HepG2 (cell line): Measurements from ENCODE around the gene ZFYVE28. TPM values are rescaled to one million over a fixed set of nuclear protein-coding genes. Genes with fewer than 3 reads are reported as not detected.

ENCODE experiments used
- ATAC-seq: fragments of 200-7000 bp; cut with Tn5 transposase; 3 replicates; pipeline ENCODE4 v1.9.1; 2020; ENCODE audit warnings: mild to moderate bottlenecking, moderate library complexity
- BruUV-seq: library from RNA; stranded (reverse); fragments of 400-500 nt; replicated peaks from 2 replicates; lab custom pipeline; 2021; lab: Mats Ljungman, UMichigan
- CTCF ChIA-PET: fragments of 300-600 bp; formaldehyde crosslinking; extraction: SDS; loops from one replicate; lab custom pipeline; 2021; ENCODE audit warnings: low total read pairs, inconsistent platforms, low intra/inter-chr PET ratio; lab: Yijun Ruan, JAX
- POLR2A ChIA-PET: fragments of 350-600 bp; sonication (Branson Sonifier 250); formaldehyde crosslinking; loops from one replicate; lab custom pipeline; 2020; ENCODE audit warnings: antibody characterized with exemption, inconsistent platforms; lab: Yijun Ruan, JAX
- DNase-seq: peaks from one replicate; pipeline ENCODE4 v3.0.0-alpha.2; 2015; ENCODE audit warnings: low spot score
- FAIRE-seq: peaks from 3 replicates; lab custom pipeline; 2011; peaks lifted over from hg19 to GRCh38; lab: Jason Lieb, UNC
- H2AFZ ChIP-seq: one replicate; pipeline ENCODE4 v1.6.1; 2011; ENCODE audit warnings: low read length, inconsistent platforms
- H3K27ac ChIP-seq: fragments of 300-600 bp; 3 replicates; pipeline ENCODE4 v1.8.0; 2011; ENCODE audit warnings: mixed run types, mild to moderate bottlenecking, mixed read lengths, low read length, inconsistent platforms; ENCODE audit not compliant: insufficient read depth; ENCODE audit errors: extremely low read length
- H3K27me3 ChIP-seq, 2 experiments: fragments of 200-600 bp in 1 of 2; 2 replicates in 1 of 2; 3 replicates in 1 of 2; pipeline versions ENCODE4 v1.6.0 to v1.8.0; 2011; ENCODE audit warnings: low read length in 2 of 2, mild to moderate bottlenecking in 2 of 2, moderate library complexity in 2 of 2, inconsistent platforms in 1 of 2; ENCODE audit not compliant: insufficient read depth in 2 of 2, control insufficient read depth in 1 of 2
- H3K36me3 ChIP-seq, 2 experiments: fragments of 200-600 bp in 1 of 2; replicated peaks in 1 of 2; 2 replicates in 1 of 2; 3 replicates in 1 of 2; pipeline versions ENCODE4 v1.5.1 to v1.8.0; 2011; ENCODE audit warnings: low read length in 2 of 2, inconsistent platforms in 1 of 2; ENCODE audit not compliant: insufficient read depth in 2 of 2, control insufficient read depth in 1 of 2
- H3K4me1 ChIP-seq: 2 replicates; pipeline ENCODE4 v1.5.1; 2012; ENCODE audit warnings: low read length, inconsistent platforms; ENCODE audit not compliant: insufficient read depth
- H3K4me2 ChIP-seq: 2 replicates; pipeline ENCODE4 v1.6.0; 2011; ENCODE audit warnings: low read depth, low read length, inconsistent platforms
- H3K4me3 ChIP-seq, 3 experiments: fragments of 200-600 bp in 1 of 3; sonication (generic), shearing (Covaris generic) in 1 of 3; replicated peaks in 1 of 3; 2 replicates each; pipeline ENCODE4 v1.5.1; 2011 to 2016; ENCODE audit warnings: low read length in 3 of 3, inconsistent platforms in 2 of 3, low read depth in 2 of 3, mild to moderate bottlenecking in 2 of 3, control low read depth in 1 of 3, mixed read lengths in 1 of 3; ENCODE audit not compliant: insufficient read depth in 1 of 3
- H3K79me2 ChIP-seq: one replicate; pipeline ENCODE4 v1.6.1; 2011; ENCODE audit warnings: low read length, inconsistent platforms; ENCODE audit not compliant: insufficient read depth
- H3K9ac ChIP-seq: 2 replicates; pipeline ENCODE4 v1.6.0; 2011; ENCODE audit warnings: mild to moderate bottlenecking, low read depth, low read length, inconsistent platforms; ENCODE audit not compliant: insufficient read depth
- H3K9me3 ChIP-seq: 2 replicates; pipeline ENCODE4 v1.5.1; 2012; ENCODE audit warnings: mild to moderate bottlenecking, low read length
- H4K20me1 ChIP-seq: 2 replicates; pipeline ENCODE4 v1.6.0; 2011; ENCODE audit warnings: inconsistent platforms, mild to moderate bottlenecking, low read length, moderate library complexity; ENCODE audit not compliant: insufficient read depth
- FOSL2 ChIP-seq: sonication (generic); formaldehyde crosslinking; IDR thresholded peaks from 2 replicates; pipeline ENCODE4 v1.4.0; 2020; ENCODE audit warnings: missing genetic modification reagents
- MEIS2 ChIP-seq: sonication (generic); formaldehyde crosslinking; IDR thresholded peaks from 2 replicates; pipeline ENCODE4 v1.9.0; 2021; ENCODE audit warnings: mild to moderate bottlenecking, missing genetic modification reagents
- SP4 ChIP-seq: sonication (generic); formaldehyde crosslinking; IDR thresholded peaks from 2 replicates; pipeline ENCODE4 v1.8.1; 2023; ENCODE audit warnings: mild to moderate bottlenecking, missing genetic modification reagents
- SYNCRIP ChIP-seq: fragments of 200-400 bp; formaldehyde crosslinking; IDR thresholded peaks from 2 replicates; pipeline ENCODE4 v1.6.1; 2018; ENCODE audit warnings: mild to moderate bottlenecking, low read depth, low read length; ENCODE audit not compliant: insufficient read depth
- ZNF446 ChIP-seq: sonication (generic); formaldehyde crosslinking; IDR thresholded peaks from 2 replicates; pipeline ENCODE4 v1.5.0; 2020; ENCODE audit warnings: mild to moderate bottlenecking, missing genetic modification reagents
- WGBS: methylation state at CpG from one replicate; pipeline ENCODE4 v1.1.6; 2017; ENCODE audit warnings: low lambda C conversion rate; 5-methylcytosine and 5-hydroxymethylcytosine counted together
- in situ Hi-C: cut with HindIII; loops from 2 replicates; pipeline ENCODE4 v1.10.0; 2017; ENCODE audit warnings: low pct_unique_long_range_greater_than_20kb; ENCODE audit not compliant: extremely low pct_ligation_motif_present
- intact Hi-C: fragments of 100-400 bp; cut with micrococcal nuclease; formaldehyde crosslinking; loops from one replicate; pipeline ENCODE4 v1.10.0; 2022; ENCODE audit not compliant: unreplicated experiment
- polyA plus RNA-seq, 8 experiments: library from polyadenylated mRNA; depleted of rRNA in 3 of 8; stranded (reverse) in 7 of 8; unstranded in 1 of 8; fragments of >200 nt; fragmentation: Illumina TruSeq in 4 of 8; extraction: Trizol in 4 of 8; gene quantifications; 2 replicates each; pipeline versions ENCODE4 v1.2.1 to v1.2.3, GENCODE V29; 2011 to 2016; ENCODE audit warnings: low read depth in 4 of 8, missing spikeins in 1 of 8, mixed read lengths in 1 of 8; ENCODE audit not compliant: insufficient read depth in 1 of 8
- total RNA-seq, 5 experiments: library from RNA; depleted of rRNA; stranded (reverse); fragments of >200 nt; fragmentation: Illumina TruSeq; extraction: Trizol; gene quantifications; 2 replicates each; pipeline ENCODE4 v1.2.3, GENCODE V29; 2016; ENCODE audit warnings: low read depth in 1 of 5
- TF ChIP-seq, protein P1 (sequence below): sonication (generic); formaldehyde crosslinking; conservative IDR thresholded peaks from 2 replicates; pipeline ENCODE4 v1.8.0; 2022; ENCODE audit warnings: mild to moderate bottlenecking, moderate library complexity, missing genetic modification reagents
- TF ChIP-seq, protein P2 (sequence below): sonication (generic); formaldehyde crosslinking; IDR thresholded peaks from 2 replicates; pipeline ENCODE4 v1.9.0; 2022; ENCODE audit warnings: low read depth, missing genetic modification reagents
- TF ChIP-seq, protein P3 (sequence below): sonication (generic); formaldehyde crosslinking; IDR thresholded peaks from 2 replicates; pipeline ENCODE4 v1.8.1; 2022; ENCODE audit warnings: mild to moderate bottlenecking, missing genetic modification reagents

The ZFYVE28 gene
- total and polyA plus RNA-seq, 2 of the 13 experiments (the other 11 are each of a cell fraction or from before 2014, with no cell fraction given): 0.12 to 0.22 TPM

DNA sequence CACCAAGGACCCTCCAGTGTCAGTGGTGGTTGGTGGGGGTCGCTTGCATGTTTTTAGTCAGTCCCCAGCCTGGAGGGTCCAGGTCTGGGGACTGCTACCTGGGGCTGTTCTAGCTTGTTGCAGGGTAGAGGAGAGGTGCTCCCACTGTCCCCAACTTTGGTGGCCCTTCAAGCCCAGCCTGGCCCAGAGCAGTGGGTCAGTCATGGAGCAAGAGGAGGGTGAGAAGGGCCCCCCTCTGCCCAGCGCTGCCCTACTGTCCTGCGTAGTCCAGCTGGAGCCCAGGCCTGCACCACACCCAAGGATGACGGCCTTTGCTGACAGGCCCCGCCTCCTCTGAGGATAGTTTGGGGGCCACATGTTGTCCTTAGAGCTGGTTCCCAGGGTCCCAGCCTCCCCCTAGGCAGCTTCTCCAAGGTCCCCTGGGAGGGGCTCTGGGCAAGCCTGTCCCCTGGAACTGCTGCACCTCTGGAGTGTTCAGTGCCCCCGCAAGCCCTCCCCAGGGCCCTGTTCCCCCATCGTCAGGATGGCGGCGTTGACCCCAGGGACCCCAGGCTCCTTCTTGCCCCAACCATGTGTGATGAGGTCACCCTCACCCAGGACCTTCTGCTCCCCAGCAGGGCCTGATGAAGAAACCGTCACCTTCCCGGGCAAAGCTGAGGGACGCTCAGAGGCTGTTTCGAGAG, 7.1 kb upstream of the ZFYVE28 start (continued):
- TF ChIP-seq, protein P1, sequence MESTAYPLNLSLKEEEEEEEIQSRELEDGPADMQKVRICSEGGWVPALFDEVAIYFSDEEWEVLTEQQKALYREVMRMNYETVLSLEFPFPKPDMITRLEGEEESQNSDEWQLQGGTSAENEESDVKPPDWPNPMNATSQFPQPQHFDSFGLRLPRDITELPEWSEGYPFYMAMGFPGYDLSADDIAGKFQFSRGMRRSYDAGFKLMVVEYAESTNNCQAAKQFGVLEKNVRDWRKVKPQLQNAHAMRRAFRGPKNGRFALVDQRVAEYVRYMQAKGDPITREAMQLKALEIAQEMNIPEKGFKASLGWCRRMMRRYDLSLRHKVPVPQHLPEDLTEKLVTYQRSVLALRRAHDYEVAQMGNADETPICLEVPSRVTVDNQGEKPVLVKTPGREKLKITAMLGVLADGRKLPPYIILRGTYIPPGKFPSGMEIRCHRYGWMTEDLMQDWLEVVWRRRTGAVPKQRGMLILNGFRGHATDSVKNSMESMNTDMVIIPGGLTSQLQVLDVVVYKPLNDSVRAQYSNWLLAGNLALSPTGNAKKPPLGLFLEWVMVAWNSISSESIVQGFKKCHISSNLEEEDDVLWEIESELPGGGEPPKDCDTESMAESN (CRISPR knock-in tag): no peak
- TF ChIP-seq SYNCRIP: no peak
- TF ChIP-seq ZNF446 (CRISPR knock-in tag): no peak
- TF ChIP-seq, protein P2, sequence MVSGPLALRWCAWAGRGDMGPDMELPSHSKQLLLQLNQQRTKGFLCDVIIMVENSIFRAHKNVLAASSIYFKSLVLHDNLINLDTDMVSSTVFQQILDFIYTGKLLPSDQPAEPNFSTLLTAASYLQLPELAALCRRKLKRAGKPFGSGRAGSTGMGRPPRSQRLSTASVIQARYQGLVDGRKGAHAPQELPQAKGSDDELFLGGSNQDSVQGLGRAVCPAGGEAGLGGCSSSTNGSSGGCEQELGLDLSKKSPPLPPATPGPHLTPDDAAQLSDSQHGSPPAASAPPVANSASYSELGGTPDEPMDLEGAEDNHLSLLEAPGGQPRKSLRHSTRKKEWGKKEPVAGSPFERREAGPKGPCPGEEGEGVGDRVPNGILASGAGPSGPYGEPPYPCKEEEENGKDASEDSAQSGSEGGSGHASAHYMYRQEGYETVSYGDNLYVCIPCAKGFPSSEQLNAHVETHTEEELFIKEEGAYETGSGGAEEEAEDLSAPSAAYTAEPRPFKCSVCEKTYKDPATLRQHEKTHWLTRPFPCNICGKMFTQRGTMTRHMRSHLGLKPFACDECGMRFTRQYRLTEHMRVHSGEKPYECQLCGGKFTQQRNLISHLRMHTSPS (CRISPR knock-in tag): no peak
- TF ChIP-seq SP4: no peak
- TF ChIP-seq MEIS2 (CRISPR knock-in tag): no peak

DNA sequence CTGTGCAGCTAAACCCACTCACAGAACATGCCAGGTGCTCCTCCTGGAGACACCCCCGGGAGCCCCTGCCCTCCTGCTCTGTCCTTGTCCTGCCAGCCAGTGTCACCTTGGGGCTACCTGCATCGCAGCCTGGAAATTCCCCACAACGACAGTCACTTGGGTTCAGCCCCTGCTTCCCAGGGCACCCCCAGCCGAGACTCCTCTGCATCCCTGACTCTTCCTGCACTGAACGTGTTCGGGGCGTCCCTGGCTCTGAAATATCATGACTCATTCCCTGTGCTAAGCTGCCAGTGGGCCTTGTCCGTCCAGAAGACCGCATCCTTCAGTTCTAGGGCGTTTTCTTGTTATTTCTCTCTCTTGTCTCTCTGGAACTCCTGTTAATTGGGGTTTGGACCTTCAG, 6.1 kb upstream of the ZFYVE28 start:
- ChIA-PET CTCF (no interaction called here), POLR2A (no interaction called here)
- TF ChIP-seq, protein P3, sequence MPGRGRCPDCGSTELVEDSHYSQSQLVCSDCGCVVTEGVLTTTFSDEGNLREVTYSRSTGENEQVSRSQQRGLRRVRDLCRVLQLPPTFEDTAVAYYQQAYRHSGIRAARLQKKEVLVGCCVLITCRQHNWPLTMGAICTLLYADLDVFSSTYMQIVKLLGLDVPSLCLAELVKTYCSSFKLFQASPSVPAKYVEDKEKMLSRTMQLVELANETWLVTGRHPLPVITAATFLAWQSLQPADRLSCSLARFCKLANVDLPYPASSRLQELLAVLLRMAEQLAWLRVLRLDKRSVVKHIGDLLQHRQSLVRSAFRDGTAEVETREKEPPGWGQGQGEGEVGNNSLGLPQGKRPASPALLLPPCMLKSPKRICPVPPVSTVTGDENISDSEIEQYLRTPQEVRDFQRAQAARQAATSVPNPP (CRISPR knock-in tag): no peak
- TF ChIP-seq FOSL2 (CRISPR knock-in tag): 0 out of 2 replicates have a peak, but pooled peaks have one; percentile 25
- in situ Hi-C loops (no loop called here), intact Hi-C loops (no loop called here)
- Histone ChIP-seq H3K79me2 (no peaks in the 10 kb centered on the region), H3K9me3 (no peaks in the 10 kb centered on the region), H3K36me3 (no peaks in the 10 kb centered on the region), H4K20me1 (no peaks in the 10 kb centered on the region), H3K4me1 (peaks cover 14% of the 10 kb centered on the region), H3K4me3 (no peak overlapping the region), H3K27ac (no peak overlapping the region), H3K9ac (no peak overlapping the region), H3K4me2 (no peak overlapping the region), H3K27me3 (peaks cover 10 to 85% of the 10 kb centered on the region in 2 experiments; a peak in 4 of 5 replicates), H2AFZ (no peak overlapping the region)
- DNase-seq: no peak
- BruUV-seq: no TSS peak
- WGBS: 14% methylated on average over 9 of the region's 10 CpGs
- no peak for FAIRE-seq
- ATAC-seq: no peak
